Neutrophil (primary cell): Measurements from ENCODE around the gene FAM222A.

Experiments used
- H3K27ac ChIP-seq: fragments of 200-600 bp; sonication (generic); 2 replicates; pipeline ENCODE4 v1.5.1; 2016; ENCODE audit warnings: mild to moderate bottlenecking, moderate library complexity
- H3K27me3 ChIP-seq: fragments of 200-600 bp; sonication (generic); 2 replicates; pipeline ENCODE4 v1.6.0; 2016; ENCODE audit warnings: mild to moderate bottlenecking
- H3K36me3 ChIP-seq: fragments of 200-600 bp; sonication (generic); 2 replicates; pipeline ENCODE4 v1.5.1; 2017
- H3K4me1 ChIP-seq, 2 experiments: fragments of 200-600 bp in 1 of 2; sonication (generic) in 1 of 2; 1 replicate in 1 of 2; 2 replicates in 1 of 2; pipeline versions ENCODE4 v1.5.1 to v1.6.1; 2013 to 2016; ENCODE audit warnings: low read depth in 1 of 2, low read length in 1 of 2, mild to moderate bottlenecking in 1 of 2, moderate library complexity in 1 of 2; ENCODE audit not compliant: control insufficient read depth in 1 of 2, insufficient read depth in 1 of 2
- H3K4me3 ChIP-seq, 2 experiments: fragments of 200-600 bp in 1 of 2; sonication (generic) in 1 of 2; 1 replicate in 1 of 2; 2 replicates in 1 of 2; pipeline ENCODE4 v1.5.1; 2013 to 2016; ENCODE audit warnings: low read depth in 1 of 2, low read length in 1 of 2, mild to moderate bottlenecking in 1 of 2, moderate library complexity in 1 of 2
- H3K9me3 ChIP-seq: fragments of 200-600 bp; sonication (generic); 2 replicates; pipeline ENCODE4 v1.5.1; 2016
- TF ChIP-seq, protein P1 (sequence below): fragments of 200-600 bp; sonication (generic); IDR thresholded peaks from 2 replicates; pipeline ENCODE4 v1.5.1; 2016; ENCODE audit warnings: antibody characterized with exemption

The FAM222A gene

GRCh38 chr12:109743076-109743910, 29.7 kb downstream of the FAM222A start:
- H3K9me3 ChIP-seq: no peaks in the 10 kb centered on the region
- no peaks in the 10 kb centered on the region for H3K36me3 ChIP-seq
- no peak overlapping the region for H3K4me3 ChIP-seq
- TF ChIP-seq, protein P1, sequence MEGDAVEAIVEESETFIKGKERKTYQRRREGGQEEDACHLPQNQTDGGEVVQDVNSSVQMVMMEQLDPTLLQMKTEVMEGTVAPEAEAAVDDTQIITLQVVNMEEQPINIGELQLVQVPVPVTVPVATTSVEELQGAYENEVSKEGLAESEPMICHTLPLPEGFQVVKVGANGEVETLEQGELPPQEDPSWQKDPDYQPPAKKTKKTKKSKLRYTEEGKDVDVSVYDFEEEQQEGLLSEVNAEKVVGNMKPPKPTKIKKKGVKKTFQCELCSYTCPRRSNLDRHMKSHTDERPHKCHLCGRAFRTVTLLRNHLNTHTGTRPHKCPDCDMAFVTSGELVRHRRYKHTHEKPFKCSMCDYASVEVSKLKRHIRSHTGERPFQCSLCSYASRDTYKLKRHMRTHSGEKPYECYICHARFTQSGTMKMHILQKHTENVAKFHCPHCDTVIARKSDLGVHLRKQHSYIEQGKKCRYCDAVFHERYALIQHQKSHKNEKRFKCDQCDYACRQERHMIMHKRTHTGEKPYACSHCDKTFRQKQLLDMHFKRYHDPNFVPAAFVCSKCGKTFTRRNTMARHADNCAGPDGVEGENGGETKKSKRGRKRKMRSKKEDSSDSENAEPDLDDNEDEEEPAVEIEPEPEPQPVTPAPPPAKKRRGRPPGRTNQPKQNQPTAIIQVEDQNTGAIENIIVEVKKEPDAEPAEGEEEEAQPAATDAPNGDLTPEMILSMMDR: no peak
- H3K27ac ChIP-seq: no peak overlapping the region
- peaks cover 21% of the 10 kb centered on the region for H3K27me3 ChIP-seq
- H3K4me1 ChIP-seq: no peaks in the 10 kb centered on the region

DNA sequence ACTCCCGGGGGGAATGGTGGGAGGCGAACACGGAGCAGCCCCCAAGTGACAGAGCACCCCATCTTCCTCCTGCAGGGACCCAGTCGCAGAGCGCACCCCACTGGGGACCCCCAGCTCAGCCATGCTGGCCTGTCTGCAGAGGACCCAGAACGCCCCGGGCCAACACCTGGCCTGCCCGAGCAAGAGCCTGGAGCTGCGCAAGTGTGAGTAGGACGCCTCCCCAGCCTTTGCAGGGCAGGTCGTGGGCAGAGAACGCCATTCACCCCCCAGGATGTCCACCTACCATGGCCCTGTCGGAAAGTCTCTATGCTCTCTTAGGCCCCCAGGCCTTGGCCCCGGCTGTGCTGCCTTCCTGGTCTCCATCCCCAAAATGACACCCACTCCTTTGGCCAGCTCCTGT, 30.4 kb downstream of the FAM222A start:
- Histone ChIP-seq H3K9me3 (no peaks in the 10 kb centered on the region), H3K36me3 (no peaks in the 10 kb centered on the region), H3K27me3 (peaks cover 17% of the 10 kb centered on the region), H3K4me1 (no peaks in the 10 kb centered on the region), H3K27ac (no peak overlapping the region), H3K4me3 (no peak overlapping the region)
- TF ChIP-seq, protein P1: no peak

DNA sequence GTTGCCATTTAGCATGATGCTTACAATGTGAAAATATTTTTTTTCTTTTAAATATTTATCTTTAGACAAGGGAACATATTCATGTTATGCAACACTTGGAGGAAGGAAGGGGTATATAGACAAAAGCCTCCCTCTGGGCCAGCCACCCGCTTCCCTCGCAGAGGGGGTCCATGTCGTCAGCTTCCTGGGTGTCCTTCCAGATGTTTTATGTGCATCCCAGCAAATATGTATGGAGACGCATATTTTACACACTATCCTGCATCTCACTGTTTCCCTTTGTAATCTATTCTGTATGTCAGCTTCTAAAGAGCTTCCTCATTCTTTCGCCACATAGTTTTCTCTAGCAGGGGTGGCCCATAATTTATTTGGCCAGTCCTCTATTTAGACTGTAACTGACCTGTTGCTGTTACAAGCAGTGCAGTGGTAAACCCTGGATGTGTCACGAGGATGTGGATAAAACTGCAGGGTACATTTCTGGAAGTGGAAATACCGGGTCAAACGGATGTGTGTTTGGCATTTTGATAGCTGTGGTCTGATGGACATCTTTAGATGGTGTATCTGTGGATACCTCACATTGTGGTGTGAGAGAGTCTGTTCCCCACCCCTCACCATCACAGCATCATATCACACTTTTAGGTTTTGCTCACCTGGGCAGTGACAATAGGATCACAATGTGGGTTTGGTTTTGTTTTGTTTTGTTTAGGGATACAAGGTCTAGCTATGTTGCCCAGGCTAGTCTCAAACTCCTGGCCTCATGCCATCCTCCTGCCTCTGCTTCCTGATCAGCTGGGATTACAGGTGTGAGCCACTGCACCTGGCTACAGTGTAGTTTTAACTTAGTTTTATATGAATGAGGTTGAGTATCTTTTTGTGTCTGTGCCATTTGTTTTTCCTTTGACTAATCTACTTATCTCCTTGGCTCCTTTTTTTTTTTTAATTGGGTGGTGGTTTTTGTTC, 31.6 kb downstream of the FAM222A start:
- H3K27me3 ChIP-seq: peaks cover 11% of the 10 kb centered on the region
- H3K36me3 ChIP-seq: no peaks in the 10 kb centered on the region
- no peak overlapping the region for H3K4me3 ChIP-seq
- H3K9me3 ChIP-seq: no peaks in the 10 kb centered on the region
- TF ChIP-seq, protein P1: no peak
- no peak overlapping the region for H3K27ac ChIP-seq
- H3K4me1 ChIP-seq: no peaks in the 10 kb centered on the region

DNA sequence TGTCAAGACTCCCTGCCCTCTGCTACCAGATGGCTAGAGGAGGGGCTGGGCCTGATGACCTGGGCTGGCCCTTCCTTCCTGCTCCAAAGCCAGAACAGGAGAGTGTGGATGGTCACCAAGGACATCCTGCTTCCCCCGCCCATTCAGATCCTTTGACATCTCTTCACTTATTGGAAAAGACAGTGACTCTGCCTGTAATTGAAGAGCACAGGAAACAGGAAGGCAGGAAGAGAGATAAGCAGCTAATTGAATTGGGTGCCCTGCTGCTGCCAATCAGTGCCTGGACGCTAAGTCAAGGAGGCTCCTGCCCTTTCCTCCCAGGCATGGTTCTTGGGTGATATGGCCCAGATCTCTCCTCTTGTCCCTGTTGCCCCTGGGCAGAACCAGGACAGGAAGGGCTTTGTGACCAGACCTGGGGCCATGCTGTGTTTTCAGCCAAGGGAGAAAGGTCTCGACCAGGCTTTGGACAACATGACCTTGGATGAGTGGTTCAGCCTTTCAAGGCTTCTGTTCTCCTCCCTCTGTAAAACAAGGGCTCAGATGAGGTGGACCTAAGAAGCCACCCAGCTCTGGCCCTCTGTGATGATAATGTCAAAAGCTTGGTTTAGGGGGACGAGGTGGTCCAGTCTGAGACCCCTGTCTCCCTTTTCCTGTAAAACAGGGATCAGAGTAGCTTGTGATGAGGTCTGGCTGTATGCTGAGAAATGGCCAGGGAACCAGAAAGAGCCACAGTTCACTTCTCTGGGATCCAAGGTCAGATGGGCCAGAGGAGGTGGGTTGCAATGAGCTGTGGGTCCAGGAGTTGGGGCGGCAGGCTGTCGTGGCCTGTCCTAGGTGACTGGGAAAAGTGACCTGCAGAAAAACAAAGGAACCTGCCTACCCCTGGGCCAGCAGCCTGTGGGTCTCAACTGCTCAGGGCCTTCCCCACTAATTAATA, 38.8 kb downstream of the FAM222A start:
- Histone ChIP-seq H3K9me3 (no peaks in the 10 kb centered on the region), H3K36me3 (no peaks in the 10 kb centered on the region), H3K27me3 (peaks cover 4% of the 10 kb centered on the region), H3K4me1 (no peaks in the 10 kb centered on the region), H3K27ac (no peak overlapping the region), H3K4me3 (no peak overlapping the region)
- TF ChIP-seq, protein P1: no peak

DNA sequence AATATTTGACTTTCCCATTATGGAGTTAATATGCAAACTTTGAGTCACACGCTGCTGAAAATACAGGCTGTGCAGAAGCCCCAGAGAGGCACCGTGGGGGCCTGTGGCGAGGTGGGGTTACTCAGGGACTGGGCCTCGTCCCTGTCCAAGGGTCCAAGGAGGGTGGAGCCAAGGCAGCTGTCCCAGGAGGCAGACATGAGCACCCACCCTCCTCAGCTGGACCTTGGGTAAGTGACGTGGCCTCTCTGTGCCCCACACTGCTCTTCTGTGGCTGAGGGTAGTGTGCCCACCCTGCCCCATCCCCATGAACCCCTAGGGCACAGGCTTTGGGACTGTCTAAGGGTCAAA, 39.4 kb downstream of the FAM222A start:
- H3K36me3 ChIP-seq: no peaks in the 10 kb centered on the region
- TF ChIP-seq, protein P1: no peak

More for the DNA sequence above, 39.4 kb downstream of the FAM222A start:
- Histone ChIP-seq H3K9me3 (no peaks in the 10 kb centered on the region), H3K27me3 (peaks cover 4% of the 10 kb centered on the region), H3K4me3 (no peak overlapping the region), H3K27ac (no peak overlapping the region), H3K4me1 (no peaks in the 10 kb centered on the region)
